KMS-11 (cell line): Measurements from ENCODE around the gene LIPM.

Experiments
- H2AFZ ChIP-seq: fragments of 200-600 bp; sonication (generic); 2 replicates; pipeline ENCODE4 v1.6.1; 2016; ENCODE audit warnings: antibody characterized with exemption, mixed run types, low read depth
- H3K27ac ChIP-seq: fragments of 200-600 bp; sonication (generic); 2 replicates; pipeline ENCODE4 v1.6.1; 2016; ENCODE audit warnings: mild to moderate bottlenecking, mixed run types
- H3K27me3 ChIP-seq: fragments of 200-600 bp; sonication (generic); 2 replicates; pipeline ENCODE4 v1.6.1; 2017; ENCODE audit warnings: mild to moderate bottlenecking, low read depth, mixed run types, moderate library complexity; ENCODE audit not compliant: insufficient read depth
- H3K36me3 ChIP-seq: fragments of 200-600 bp; sonication (generic); 2 replicates; pipeline ENCODE4 v1.6.1; 2017; ENCODE audit warnings: mild to moderate bottlenecking, mixed run types; ENCODE audit not compliant: insufficient read depth
- H3K4me1 ChIP-seq: fragments of 200-600 bp; sonication (generic); 2 replicates; pipeline ENCODE4 v1.6.1; 2016; ENCODE audit warnings: mild to moderate bottlenecking, low read depth, mixed run types; ENCODE audit not compliant: poor library complexity, severe bottlenecking
- H3K4me2 ChIP-seq: fragments of 200-600 bp; sonication (generic); 2 replicates; pipeline ENCODE4 v1.7.0; 2016; ENCODE audit warnings: mild to moderate bottlenecking, mixed run types
- H3K4me3 ChIP-seq: fragments of 200-600 bp; sonication (generic); IDR thresholded peaks from 2 replicates; pipeline ENCODE4 v1.6.1; 2017; ENCODE audit warnings: low read depth, low read length, mixed read lengths; ENCODE audit not compliant: insufficient read depth
- H3K79me2 ChIP-seq: fragments of 200-600 bp; sonication (generic); 2 replicates; pipeline ENCODE4 v1.6.1; 2016; ENCODE audit warnings: low read depth, mixed run types; ENCODE audit not compliant: insufficient read depth
- H3K9ac ChIP-seq: fragments of 200-600 bp; sonication (generic); 2 replicates; pipeline ENCODE4 v1.6.1; 2016; ENCODE audit warnings: mild to moderate bottlenecking, mixed run types
- H4K20me1 ChIP-seq: fragments of 200-600 bp; sonication (generic); 2 replicates; pipeline ENCODE4 v1.6.1; 2016; ENCODE audit warnings: mild to moderate bottlenecking, mixed run types; ENCODE audit not compliant: insufficient read depth
- CTCF ChIP-seq: fragments of 200-600 bp; sonication (generic); conservative IDR thresholded peaks from 2 replicates; pipeline ENCODE4 v1.6.1; 2017; ENCODE audit warnings: low read depth, mild to moderate bottlenecking, antibody characterized with exemption, low read length, moderate library complexity, mixed read lengths

Gene LIPM

GRCh38 chr10:88803641-88804040 is 1.1 kb downstream of the LIPM start:
- no peak for TF ChIP-seq CTCF
- no peaks in the 10 kb centered on the region for H3K79me2 ChIP-seq

GRCh38 chr10:88804083-88804812 is 1.7 kb downstream of the LIPM start:
- Histone ChIP-seq H3K79me2 (no peaks in the 10 kb centered on the region), H3K4me2 (no peak overlapping the region), H2AFZ (no peak overlapping the region), H3K27me3 (no peaks in the 10 kb centered on the region), H3K27ac (no peak overlapping the region), H3K4me1 (no peaks in the 10 kb centered on the region), H3K9ac (no peak overlapping the region), H3K36me3 (no peaks in the 10 kb centered on the region), H4K20me1 (no peaks in the 10 kb centered on the region), H3K4me3 (no peak overlapping the region)
- no peak for TF ChIP-seq CTCF

More at GRCh38 chr10:88803641-88804040, 1.1 kb downstream of the LIPM start:
- Histone ChIP-seq H3K27me3 (no peaks in the 10 kb centered on the region), H3K4me1 (no peaks in the 10 kb centered on the region), H3K9ac (no peak overlapping the region), H3K4me2 (no peak overlapping the region), H2AFZ (no peak overlapping the region), H3K4me3 (no peak overlapping the region), H4K20me1 (no peaks in the 10 kb centered on the region), H3K27ac (no peak overlapping the region), H3K36me3 (no peaks in the 10 kb centered on the region)

- Histone ChIP-seq H3K4me1 (peaks cover 7% of the 10 kb centered on the region), H3K4me2 (no peak overlapping the region), H3K4me3 (no peak overlapping the region), H3K36me3 (no peaks in the 10 kb centered on the region), H3K79me2 (no peaks in the 10 kb centered on the region), H4K20me1 (no peaks in the 10 kb centered on the region), H2AFZ (no peak overlapping the region), H3K27me3 (no peaks in the 10 kb centered on the region), H3K27ac (no peak overlapping the region), H3K9ac (no peak overlapping the region)
- TF ChIP-seq CTCF, result no peak
Observed at GRCh38 chr10:88805361-88805760, 2.8 kb downstream of the LIPM start.

- H3K36me3 ChIP-seq, result no peaks in the 10 kb centered on the region
- no peak for TF ChIP-seq CTCF
- H3K27ac ChIP-seq, result no peak overlapping the region
- H3K4me1 ChIP-seq, result peaks cover 7% of the 10 kb centered on the region
- H3K4me3 ChIP-seq, result no peak overlapping the region
- no peak overlapping the region for H2AFZ ChIP-seq
- H3K27me3 ChIP-seq, result no peaks in the 10 kb centered on the region
- no peaks in the 10 kb centered on the region for H3K79me2 ChIP-seq
- no peaks in the 10 kb centered on the region for H4K20me1 ChIP-seq
- H3K4me2 ChIP-seq, result no peak overlapping the region
- H3K9ac ChIP-seq, result no peak overlapping the region
Observed at GRCh38 chr10:88805924-88806323, 3.4 kb downstream of the LIPM start.
